ENCODE results near the gene PTPRN2. TPM values are rescaled to one million over a fixed set of nuclear protein-coding genes. Genes with fewer than 3 reads are reported as not detected.

Gene PTPRN2
- total and polyA plus RNA-seq, 2 donors (not counting 1 experiment from before 2014, with no cell fraction given), result 0.54 to 1.2 TPM

DNA sequence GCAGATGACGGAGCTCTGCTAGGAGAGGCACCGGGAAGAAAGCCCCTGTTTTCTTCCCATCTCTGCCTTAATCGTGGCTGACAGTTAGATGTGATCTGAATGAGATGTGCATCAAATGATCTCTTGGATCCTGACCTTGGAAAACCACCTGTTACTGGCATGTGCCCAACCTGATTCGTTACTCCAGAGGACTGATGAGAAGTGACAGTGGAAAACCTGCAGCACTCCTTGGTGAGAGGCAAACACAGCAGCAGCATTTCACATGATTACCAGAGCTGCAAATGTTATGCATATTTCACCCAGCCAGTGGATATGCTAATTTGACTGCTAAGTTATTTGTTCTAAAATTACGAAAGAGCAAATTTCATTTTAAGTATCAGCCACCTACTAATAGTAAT is 95.3 kb downstream of the PTPRN2 start:
- H3K27me3 ChIP-seq (ENCODE audit: control insufficient read depth, insufficient read depth, low read length), result no peaks in the 10 kb centered on the region
- H3K9ac ChIP-seq (ENCODE audit: insufficient read depth, low read length), result no peak overlapping the region
- no peaks in the 10 kb centered on the region for H3K36me3 ChIP-seq (ENCODE audit: control insufficient read depth, insufficient read depth, low read length)
- H2AFZ ChIP-seq (ENCODE audit: low read length), result no peak overlapping the region
- no peak for DNase-seq (ENCODE audit: low read depth in 2 of 2)
- TF ChIP-seq EZH2 (IDR thresholded peaks at IDR 0.05; ENCODE audit: low read length, missing control alignments), result no peak
- TF ChIP-seq, protein P1, sequence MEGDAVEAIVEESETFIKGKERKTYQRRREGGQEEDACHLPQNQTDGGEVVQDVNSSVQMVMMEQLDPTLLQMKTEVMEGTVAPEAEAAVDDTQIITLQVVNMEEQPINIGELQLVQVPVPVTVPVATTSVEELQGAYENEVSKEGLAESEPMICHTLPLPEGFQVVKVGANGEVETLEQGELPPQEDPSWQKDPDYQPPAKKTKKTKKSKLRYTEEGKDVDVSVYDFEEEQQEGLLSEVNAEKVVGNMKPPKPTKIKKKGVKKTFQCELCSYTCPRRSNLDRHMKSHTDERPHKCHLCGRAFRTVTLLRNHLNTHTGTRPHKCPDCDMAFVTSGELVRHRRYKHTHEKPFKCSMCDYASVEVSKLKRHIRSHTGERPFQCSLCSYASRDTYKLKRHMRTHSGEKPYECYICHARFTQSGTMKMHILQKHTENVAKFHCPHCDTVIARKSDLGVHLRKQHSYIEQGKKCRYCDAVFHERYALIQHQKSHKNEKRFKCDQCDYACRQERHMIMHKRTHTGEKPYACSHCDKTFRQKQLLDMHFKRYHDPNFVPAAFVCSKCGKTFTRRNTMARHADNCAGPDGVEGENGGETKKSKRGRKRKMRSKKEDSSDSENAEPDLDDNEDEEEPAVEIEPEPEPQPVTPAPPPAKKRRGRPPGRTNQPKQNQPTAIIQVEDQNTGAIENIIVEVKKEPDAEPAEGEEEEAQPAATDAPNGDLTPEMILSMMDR (conservative IDR thresholded peaks at IDR 0.05 in 1 of 2, IDR thresholded peaks at IDR 0.05 in 1 of 2; ENCODE audit: low read depth in 1 of 2, low read length in 2 of 2), result no peak
- no peak overlapping the region for H3K27ac ChIP-seq (ENCODE audit: insufficient read depth, low read length)
- no peak overlapping the region for H3K4me2 ChIP-seq (ENCODE audit: extremely low read depth, insufficient read depth, low read length)
- no peak overlapping the region for H3K4me3 ChIP-seq (replicated peaks in 1 of 4; ENCODE audit: control extremely low read depth in 1 of 4, insufficient read depth in 1 of 4, low read depth in 3 of 4, low read length in 4 of 4)
- H3K4me1 ChIP-seq (ENCODE audit: control insufficient read depth, extremely low read depth, insufficient read depth, low read length), result no peaks in the 10 kb centered on the region
- H3K9me3 ChIP-seq (ENCODE audit: control insufficient read depth, insufficient read depth, low read depth, low read length), result no peaks in the 10 kb centered on the region
- H4K20me1 ChIP-seq (ENCODE audit: control insufficient read depth, extremely low read depth, insufficient read depth, low read length), result no peaks in the 10 kb centered on the region
- no peaks in the 10 kb centered on the region for H3K79me2 ChIP-seq (ENCODE audit: control insufficient read depth, insufficient read depth, low read length)

DNA sequence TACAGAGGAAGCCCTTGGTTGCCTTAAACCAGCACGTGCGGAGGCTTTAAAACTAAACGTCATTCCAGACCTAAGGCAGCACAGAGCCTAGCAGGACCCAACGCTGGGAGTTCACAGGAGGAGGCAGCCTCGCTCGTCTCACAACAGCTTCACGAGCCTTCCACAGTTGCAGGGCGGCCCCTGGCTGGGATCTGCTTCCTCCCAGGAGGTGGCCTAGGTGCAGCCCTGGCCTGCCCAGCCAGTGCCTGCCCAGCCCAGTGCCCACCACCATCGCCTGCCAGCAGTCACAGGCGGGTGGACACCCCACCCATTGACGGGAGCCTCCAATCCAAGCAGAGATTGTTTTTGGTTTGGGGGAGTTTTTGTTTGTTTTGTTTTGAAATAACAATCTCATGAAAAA is 96.5 kb downstream of the PTPRN2 start:
- no peak overlapping the region for H3K4me3 ChIP-seq (replicated peaks in 1 of 4; ENCODE audit: control extremely low read depth in 1 of 4, insufficient read depth in 1 of 4, low read depth in 3 of 4, low read length in 4 of 4)
- no peak overlapping the region for H3K9ac ChIP-seq (ENCODE audit: insufficient read depth, low read length)
- H3K4me1 ChIP-seq (ENCODE audit: control insufficient read depth, extremely low read depth, insufficient read depth, low read length), result no peaks in the 10 kb centered on the region
- no peak overlapping the region for H2AFZ ChIP-seq (ENCODE audit: low read length)
- H3K4me2 ChIP-seq (ENCODE audit: extremely low read depth, insufficient read depth, low read length), result no peak overlapping the region
- no peak for DNase-seq (ENCODE audit: low read depth in 2 of 2)
- TF ChIP-seq EZH2 (IDR thresholded peaks at IDR 0.05; ENCODE audit: low read length, missing control alignments), result no peak
- TF ChIP-seq, protein P1 (conservative IDR thresholded peaks at IDR 0.05 in 1 of 2, IDR thresholded peaks at IDR 0.05 in 1 of 2; ENCODE audit: low read depth in 1 of 2, low read length in 2 of 2), result no peak
- H3K27me3 ChIP-seq (ENCODE audit: control insufficient read depth, insufficient read depth, low read length), result no peaks in the 10 kb centered on the region
- H4K20me1 ChIP-seq (ENCODE audit: control insufficient read depth, extremely low read depth, insufficient read depth, low read length), result no peaks in the 10 kb centered on the region
- H3K27ac ChIP-seq (ENCODE audit: insufficient read depth, low read length), result no peak overlapping the region
- no peaks in the 10 kb centered on the region for H3K9me3 ChIP-seq (ENCODE audit: control insufficient read depth, insufficient read depth, low read depth, low read length)
- H3K79me2 ChIP-seq (ENCODE audit: control insufficient read depth, insufficient read depth, low read length), result no peaks in the 10 kb centered on the region
- H3K36me3 ChIP-seq (ENCODE audit: control insufficient read depth, insufficient read depth, low read length), result no peaks in the 10 kb centered on the region

DNA sequence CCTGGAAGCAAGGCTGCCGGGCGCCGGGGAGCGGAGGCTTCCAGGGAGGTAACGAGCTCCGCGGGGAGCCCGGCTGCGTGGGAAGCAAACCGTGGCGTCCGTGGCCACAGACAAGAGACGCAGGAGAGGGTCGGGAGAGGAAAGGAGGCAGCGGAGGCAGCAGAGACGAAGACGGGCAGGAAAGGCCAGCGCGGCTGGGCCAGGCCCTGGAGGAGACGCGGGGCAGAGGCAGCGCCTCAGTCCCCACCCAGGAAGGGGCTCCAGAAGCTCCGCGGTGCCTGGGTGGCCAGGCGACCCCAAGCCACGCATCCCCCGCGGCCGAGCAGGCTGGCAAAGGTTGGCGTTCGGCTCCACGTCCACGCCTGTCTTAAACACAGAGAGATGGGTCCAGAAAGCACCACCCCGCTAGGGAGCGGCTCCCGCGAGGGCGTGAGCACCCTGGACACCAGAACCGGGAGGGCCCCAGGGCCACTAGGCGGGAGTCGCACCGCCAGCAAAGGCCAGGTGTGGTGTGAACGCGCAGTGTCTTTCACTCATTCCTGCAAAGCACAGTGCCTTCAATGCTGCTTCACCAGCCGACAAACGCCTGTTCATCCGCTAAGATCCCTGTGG is 97.3 kb downstream of the PTPRN2 start:
- Histone ChIP-seq H3K79me2 (ENCODE audit: control insufficient read depth, insufficient read depth, low read length) (no peaks in the 10 kb centered on the region), H3K36me3 (ENCODE audit: control insufficient read depth, insufficient read depth, low read length) (no peaks in the 10 kb centered on the region), H3K4me1 (ENCODE audit: control insufficient read depth, extremely low read depth, insufficient read depth, low read length) (no peaks in the 10 kb centered on the region), H3K9me3 (ENCODE audit: control insufficient read depth, insufficient read depth, low read depth, low read length) (no peaks in the 10 kb centered on the region), H2AFZ (ENCODE audit: low read length) (no peak overlapping the region), H3K4me3 (replicated peaks in 1 of 4; ENCODE audit: control extremely low read depth in 1 of 4, insufficient read depth in 1 of 4, low read depth in 3 of 4, low read length in 4 of 4) (no peak overlapping the region), H3K4me2 (ENCODE audit: extremely low read depth, insufficient read depth, low read length) (no peak overlapping the region), H4K20me1 (ENCODE audit: control insufficient read depth, extremely low read depth, insufficient read depth, low read length) (no peaks in the 10 kb centered on the region), H3K27me3 (ENCODE audit: control insufficient read depth, insufficient read depth, low read length) (no peaks in the 10 kb centered on the region), H3K27ac (ENCODE audit: insufficient read depth, low read length) (no peak overlapping the region), H3K9ac (ENCODE audit: insufficient read depth, low read length) (no peak overlapping the region)
- DNase-seq (ENCODE audit: low read depth in 2 of 2), result no peak
- TF ChIP-seq EZH2 (IDR thresholded peaks at IDR 0.05; ENCODE audit: low read length, missing control alignments), result no peak
- TF ChIP-seq, protein P1 (conservative IDR thresholded peaks at IDR 0.05 in 1 of 2, IDR thresholded peaks at IDR 0.05 in 1 of 2; ENCODE audit: low read depth in 1 of 2, low read length in 2 of 2), result no peak

Data from fibroblast of lung (primary cell).